ENCODE measurements around the gene TRMT11.
"Not testable (repeated sequence)": the region's sequence is repeated elsewhere in the genome, so short reads cannot be mapped to it uniquely, and the experiment has no call there.

TRMT11 gene

DNA sequence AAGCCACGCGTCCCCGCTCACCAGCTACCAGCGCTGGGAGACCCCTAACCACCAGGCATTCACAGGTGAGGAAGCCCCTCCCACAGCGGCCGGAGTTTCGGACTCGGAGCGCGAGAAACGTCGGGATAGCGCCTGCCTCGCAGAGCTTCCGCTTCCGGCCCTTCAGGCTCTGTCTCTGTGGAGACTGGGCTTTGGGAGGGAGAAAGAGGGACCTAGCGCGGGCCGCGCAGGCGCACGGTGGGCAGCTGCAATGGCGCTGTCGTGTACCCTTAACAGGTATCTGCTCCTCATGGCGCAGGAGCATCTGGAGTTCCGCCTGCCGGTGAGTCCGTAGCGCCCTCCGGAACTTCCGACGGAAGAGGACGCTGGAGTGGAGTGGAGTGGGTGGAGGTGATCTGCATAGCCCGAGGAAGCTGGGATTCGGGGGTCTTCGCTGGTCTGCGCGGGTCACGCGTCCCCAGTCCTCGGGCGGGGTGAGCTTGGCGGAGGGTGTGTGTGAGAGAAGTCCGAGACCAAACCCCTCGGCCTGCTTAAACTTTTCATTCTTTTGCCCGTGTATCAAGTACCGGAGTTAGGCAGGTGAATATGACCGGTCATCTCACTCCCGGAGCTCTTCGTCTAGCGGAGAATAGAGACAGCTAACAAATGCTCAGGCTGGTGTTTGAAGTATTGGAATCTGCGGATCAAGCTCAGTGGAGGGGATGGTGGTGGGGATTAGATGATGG, at the start of gene TRMT11:
TRMT11 (plus strand) TSS at position 240 of the 725 bp plus-strand sequence; CDS start at position 251, 11 bp downstream.
- peak; percentile 77 for DNase-seq (ENCODE audit: low spot score)

DNA sequence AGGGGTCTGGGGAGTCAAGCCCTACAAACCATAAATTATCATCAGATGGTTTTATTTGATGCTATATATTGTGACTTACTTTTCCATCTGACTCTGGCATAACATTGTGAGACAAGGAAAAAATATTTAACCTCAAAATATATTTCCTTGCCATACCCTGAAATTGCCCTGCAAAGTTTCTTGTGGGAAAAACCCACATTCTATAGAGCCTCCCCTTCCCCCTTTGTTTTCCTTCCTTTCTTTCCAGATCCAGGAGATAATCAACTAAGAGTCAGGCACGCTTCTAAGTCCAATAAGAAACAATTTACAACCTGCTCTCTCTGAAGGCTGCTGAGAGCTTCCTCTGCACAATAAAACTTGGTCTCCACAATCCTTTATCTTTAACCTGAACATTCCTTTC, 47.3 kb upstream of the TRMT11 start:
- DNase-seq (ENCODE audit: low spot score): no peak

GRCh38 chr6:125939791-125940190, 46.5 kb upstream of the TRMT11 start:
- DNase-seq (ENCODE audit: low spot score): no peak

DNA sequence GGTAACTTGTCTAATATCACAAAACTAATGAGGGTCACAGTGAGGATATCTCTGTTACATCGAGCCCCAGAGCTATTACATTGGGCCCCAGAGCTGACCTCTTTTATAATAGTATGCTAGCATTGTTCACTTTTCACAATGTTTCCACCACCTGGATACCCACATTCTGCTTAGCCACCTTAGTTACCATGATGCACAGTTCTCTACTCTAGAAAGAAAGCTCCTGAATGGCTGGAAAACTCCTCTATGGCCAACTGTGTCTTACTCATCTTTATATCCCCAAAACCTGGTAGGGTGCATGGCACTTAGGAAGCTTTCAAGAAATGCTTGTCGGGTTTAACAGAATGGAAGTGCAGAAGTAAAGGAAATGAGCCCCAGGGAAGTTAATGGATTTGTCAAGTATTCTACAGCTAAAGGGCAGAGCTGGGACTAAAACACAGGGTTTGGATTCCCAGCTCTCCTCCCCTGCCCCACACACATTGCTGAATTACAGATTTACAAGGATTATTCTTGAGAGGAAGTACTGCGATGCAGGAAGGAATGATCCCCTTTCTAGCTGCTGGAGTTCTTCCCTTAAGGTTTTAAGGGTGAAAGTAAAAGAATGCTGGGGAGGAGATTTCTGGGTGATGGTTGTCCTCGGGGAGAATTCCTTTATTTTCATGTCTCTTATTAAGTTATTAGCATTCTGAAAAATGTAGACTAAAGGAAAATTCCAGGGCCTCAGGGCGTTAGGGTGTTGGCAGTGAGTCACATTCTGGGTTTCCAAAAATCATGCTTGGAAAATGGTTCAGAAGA, 45.9 kb upstream of the TRMT11 start:
- DNase-seq (ENCODE audit: low spot score): no peak

- no peak for DNase-seq (ENCODE audit: low spot score)
These were observed 43.4 kb upstream of the TRMT11 start for GRCh38 chr6:125942672-125943527.

DNA sequence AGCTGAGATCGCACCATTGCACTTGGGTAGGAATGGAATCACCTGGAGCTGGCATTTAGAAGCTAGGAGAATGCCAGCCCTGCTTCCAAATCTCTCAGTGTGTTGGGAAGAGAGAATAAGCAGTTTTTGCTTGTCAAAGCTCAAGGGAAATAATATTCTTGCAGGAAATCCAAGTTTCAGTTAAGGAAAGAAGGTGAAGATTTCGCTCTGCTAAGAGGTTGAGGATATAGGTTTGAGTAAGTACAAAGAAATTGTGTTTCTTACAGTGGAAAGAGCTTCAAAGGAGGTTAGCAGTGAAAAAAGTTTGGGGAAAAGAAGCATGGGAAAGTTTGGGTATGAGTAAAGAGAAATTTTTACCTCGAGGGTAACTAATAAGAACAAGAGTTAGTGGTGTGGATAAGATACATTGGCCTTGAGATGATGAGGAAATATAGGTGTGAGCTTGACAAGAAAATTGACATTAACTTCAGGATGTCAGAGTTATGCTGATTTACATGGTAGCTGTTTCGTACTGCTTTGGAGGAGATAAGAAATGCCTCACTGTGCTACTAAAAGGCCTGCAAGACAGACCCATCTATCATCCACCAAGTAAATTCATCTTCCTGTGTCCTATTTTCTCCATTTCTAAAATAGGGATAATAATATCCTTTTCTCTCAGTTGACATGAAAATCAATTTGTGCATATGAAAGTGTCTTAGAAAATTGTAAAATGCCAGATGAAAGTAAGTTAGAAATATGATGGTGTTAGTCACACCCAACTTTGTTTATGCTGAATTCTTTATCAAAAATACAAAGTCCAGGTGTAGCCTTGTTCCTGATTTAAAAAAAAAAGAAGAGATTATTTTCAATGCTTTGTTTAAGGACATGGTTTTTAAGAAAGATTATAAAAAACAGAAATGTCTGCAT, 42.6 kb upstream of the TRMT11 start:
- no peak for DNase-seq (ENCODE audit: low spot score)

DNA sequence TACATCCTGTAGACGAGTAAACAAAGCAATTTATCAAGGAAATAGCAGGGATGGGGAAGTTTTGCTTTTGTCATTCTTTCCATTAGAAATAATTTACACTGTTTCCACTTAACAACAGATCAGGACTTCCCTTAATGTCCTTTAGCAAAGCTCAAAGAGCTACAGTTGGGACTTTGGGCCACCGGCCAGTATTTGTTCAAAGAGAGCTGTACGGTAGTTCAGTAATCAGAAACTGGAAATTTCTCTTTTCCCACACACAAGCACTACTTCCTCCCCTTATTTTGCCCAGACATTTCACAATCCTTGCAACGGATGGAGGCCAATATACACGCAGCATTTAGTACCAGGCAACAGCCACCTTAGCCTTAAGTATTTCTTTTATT, 41.9 kb upstream of the TRMT11 start:
- DNase-seq (ENCODE audit: low spot score): no peak

DNA sequence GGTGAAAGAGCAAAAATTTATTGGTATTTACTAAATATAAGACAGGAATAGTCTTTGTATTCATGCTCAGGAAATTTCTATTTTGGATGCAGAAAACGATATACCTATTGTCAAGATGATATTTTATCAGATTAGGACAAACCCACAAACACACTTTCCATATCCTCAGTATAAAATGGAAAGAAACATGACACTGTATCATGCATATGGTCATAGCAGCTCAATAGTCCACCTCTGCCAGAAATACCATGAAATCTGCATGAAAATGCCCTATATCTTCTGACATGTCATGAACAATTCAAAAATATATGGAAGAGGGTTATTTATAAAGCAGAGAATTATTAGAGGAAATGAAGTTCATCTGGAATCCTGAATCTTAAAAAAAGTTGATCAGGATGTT, 41.4 kb upstream of the TRMT11 start:
- DNase-seq (ENCODE audit: low spot score): no peak

GRCh38 chr6:125945378-125946141, 40.8 kb upstream of the TRMT11 start:
- DNase-seq (ENCODE audit: low spot score): peak; percentile 84

GRCh38 chr6:125947615-125948014, 38.7 kb upstream of the TRMT11 start:
- DNase-seq (ENCODE audit: low spot score): peak; percentile 64

GRCh38 chr6:125948455-125948854, 37.9 kb upstream of the TRMT11 start:
- no peak for DNase-seq (ENCODE audit: low spot score)

- no peak for DNase-seq (ENCODE audit: low spot score)
These were observed 37.3 kb upstream of the TRMT11 start for GRCh38 chr6:125949069-125949468.

GRCh38 chr6:125950293-125950692, 36.0 kb upstream of the TRMT11 start:
- DNase-seq (ENCODE audit: low spot score): no peak

DNA sequence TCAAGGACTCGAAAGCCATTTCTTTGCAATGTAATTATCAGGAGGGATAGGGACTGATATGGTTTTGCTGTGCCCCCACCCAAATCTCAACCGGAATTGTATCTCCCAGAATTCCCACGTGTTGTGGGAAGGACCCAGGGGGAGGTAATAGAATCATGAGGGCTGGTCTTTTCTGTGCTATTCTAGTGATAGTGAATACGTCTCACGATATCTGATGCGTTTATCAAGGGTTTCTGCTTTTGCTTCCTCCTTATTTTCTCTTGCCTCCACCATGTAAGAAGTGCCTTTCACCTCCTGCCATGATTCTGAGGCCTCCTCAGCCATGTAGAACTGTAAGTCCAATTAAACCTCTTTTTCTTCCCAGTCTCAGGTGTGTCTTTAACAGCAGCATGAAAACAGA, 35.6 kb upstream of the TRMT11 start:
- DNase-seq (ENCODE audit: low spot score): not testable (repeated sequence)

DNA sequence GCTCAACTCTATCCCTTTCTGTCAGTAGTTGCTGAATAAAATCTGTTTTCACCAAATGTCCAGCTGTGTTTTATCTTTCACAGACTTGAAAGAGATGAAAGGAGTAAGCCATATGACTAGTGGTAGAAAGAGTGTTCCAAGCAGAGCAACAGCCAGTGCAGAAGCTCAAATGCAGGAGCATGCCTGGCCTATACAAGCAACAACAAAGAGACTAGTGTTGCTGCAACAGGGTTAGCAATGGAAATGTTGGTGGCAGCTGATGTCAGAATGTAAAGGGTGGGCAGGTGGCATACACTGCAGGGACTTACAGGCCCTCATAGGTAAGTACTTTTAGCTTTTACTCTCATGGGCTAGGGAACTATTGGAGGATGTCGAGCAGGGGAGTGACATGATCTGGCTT, 35.0 kb upstream of the TRMT11 start:
- DNase-seq (ENCODE audit: low spot score): no peak

GRCh38 chr6:125952764-125953501, 33.4 kb upstream of the TRMT11 start:
- peak; percentile 67 for DNase-seq (ENCODE audit: low spot score)

GRCh38 chr6:125953502-125953875, 32.9 kb upstream of the TRMT11 start:
- no peak for DNase-seq (ENCODE audit: low spot score)

DNA sequence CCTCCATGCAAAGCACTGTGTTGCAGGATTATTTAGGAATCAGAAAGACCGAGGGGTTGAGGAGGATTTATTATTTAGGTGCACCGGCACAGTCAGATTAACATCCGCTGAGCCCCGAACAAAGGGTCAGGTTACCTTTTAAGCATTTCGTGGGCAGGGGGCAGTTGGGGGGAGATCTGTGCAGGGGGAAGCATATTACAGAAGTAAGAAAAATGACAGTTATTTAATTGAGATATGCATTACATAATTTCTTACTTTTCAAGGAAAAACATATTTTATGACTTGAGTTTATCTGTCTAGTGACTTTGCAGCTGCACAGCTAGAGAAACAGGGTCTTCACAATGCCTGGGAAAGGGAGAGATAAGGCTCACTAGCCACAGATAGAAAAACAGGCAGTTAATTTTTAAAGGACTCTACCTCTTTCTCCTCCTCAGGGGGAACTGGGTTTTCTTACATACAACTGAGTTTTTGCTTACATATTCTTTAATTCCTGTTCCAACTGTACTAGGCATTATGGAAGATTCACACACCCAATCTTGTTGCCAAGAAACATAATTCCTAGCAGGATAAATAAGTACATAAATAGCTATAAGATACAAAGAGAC, 31.5 kb upstream of the TRMT11 start:
- DNase-seq (ENCODE audit: low spot score): no peak

GRCh38 chr6:125955973-125956372, 30.4 kb upstream of the TRMT11 start:
- DNase-seq (ENCODE audit: low spot score): no peak
